ENCODE measurements around the gene ZFAND3.
A peak's percentile ranks its signal among the peaks of the same experiment; 100 is the strongest.

ZFAND3 gene

DNA sequence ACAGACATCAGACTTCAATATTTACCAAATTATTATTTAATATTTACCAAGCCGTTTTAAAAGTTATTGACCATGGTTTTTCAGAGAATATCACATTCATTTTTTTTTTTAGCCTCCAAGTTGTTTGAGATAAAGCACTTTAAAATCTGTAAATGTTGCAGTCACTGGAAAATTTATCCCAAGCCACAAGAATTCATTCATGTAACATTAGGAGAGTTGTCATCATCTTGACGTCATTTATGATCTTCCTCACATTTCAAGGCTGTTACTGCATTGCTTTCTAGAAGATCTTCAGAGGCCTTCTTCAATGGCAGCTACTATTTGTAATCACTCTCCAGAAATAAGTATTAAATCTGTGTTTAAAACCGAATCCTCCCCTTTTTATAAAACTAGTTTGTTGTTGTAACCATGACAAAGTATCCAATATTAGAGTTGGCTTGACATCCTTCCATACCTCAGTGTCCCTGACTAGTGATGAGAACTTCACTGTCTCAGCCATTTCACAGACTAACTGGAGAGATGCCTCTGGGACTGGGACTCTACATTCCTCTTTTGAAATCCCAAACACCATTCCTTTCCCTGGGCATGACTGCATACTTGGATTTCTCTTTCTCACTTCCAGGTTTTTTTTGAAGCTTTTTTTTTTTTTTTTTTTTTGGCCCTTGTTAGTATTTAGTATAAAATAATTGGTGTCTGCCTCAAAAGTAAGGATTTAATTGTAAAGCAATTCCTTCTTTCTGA lies 100.1 kb downstream of the ZFAND3 start:
- no peak overlapping the region for H3K4me3 ChIP-seq (ENCODE audit: control insufficient read depth, low read depth, low read length)
- DNase-seq (ENCODE audit: low read depth) = peak; percentile 69
- TF ChIP-seq, protein P1, sequence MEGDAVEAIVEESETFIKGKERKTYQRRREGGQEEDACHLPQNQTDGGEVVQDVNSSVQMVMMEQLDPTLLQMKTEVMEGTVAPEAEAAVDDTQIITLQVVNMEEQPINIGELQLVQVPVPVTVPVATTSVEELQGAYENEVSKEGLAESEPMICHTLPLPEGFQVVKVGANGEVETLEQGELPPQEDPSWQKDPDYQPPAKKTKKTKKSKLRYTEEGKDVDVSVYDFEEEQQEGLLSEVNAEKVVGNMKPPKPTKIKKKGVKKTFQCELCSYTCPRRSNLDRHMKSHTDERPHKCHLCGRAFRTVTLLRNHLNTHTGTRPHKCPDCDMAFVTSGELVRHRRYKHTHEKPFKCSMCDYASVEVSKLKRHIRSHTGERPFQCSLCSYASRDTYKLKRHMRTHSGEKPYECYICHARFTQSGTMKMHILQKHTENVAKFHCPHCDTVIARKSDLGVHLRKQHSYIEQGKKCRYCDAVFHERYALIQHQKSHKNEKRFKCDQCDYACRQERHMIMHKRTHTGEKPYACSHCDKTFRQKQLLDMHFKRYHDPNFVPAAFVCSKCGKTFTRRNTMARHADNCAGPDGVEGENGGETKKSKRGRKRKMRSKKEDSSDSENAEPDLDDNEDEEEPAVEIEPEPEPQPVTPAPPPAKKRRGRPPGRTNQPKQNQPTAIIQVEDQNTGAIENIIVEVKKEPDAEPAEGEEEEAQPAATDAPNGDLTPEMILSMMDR (conservative IDR thresholded peaks at IDR 0.05; ENCODE audit: control insufficient read depth, insufficient read depth, low read depth, low read length) = no peak

DNA sequence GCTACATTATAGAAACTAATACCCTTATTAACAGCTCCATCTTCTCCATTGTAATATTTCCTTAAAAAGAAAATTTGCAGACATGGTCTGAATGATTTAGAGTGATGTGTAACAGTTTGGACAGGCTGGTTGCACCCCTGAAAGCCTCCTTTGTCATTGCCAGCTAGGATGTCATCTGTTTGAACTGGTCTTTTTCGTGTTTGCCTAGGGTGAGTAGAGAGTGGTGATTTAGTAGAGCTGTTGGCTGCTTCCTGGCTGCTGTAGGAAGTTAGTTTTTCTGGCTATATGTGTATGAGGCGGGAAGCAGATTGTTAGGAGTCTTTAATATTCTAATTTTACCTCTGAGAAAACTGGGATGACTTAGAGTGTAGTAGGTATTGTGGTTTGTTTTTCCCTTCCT lies 101.1 kb downstream of the ZFAND3 start:
- DNase-seq (ENCODE audit: low read depth) = no peak
- no peak overlapping the region for H3K4me3 ChIP-seq (ENCODE audit: control insufficient read depth, low read depth, low read length)
- TF ChIP-seq, protein P1 (conservative IDR thresholded peaks at IDR 0.05; ENCODE audit: control insufficient read depth, insufficient read depth, low read depth, low read length) = no peak

DNA sequence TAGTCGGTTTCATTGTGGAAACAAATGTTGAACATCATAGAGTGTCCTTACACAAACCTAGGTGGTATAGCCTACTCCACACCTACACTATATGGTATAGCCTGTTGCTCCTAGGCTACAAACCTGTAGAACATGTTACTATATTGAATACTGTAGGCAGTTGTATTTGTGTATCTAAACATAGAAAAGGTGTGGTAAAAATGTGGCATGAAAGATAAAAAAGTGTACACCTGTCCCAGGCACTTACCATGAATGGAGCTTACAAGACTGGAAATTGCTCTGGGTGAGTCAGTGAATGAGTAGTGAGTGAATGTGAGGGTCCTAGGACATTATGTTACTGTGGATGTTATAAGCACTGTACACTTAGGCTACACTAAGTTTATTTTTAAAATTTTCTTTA lies 103.0 kb downstream of the ZFAND3 start:
- DNase-seq (ENCODE audit: low read depth) = peak; percentile 31
- TF ChIP-seq, protein P1 (conservative IDR thresholded peaks at IDR 0.05; ENCODE audit: control insufficient read depth, insufficient read depth, low read depth, low read length) = no peak
- no peak overlapping the region for H3K4me3 ChIP-seq (ENCODE audit: control insufficient read depth, low read depth, low read length)

DNA sequence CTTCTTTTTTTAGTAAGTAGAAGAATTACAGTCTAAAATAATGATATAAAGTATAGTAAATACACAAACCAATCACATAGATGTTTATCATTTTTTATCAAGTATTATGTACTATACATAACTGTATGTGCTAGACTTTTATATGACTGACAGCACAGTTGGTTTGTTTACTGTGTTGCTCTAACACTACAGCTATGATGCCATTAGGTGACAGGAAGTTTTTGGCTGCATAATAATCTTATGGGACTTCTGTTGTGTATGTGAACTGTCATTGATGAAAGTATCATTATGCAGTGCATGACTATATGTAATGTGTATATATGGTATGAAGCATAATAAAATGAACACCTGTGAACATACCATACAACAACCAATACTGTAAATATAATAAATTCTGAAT lies 104.0 kb downstream of the ZFAND3 start:
- TF ChIP-seq, protein P1 (conservative IDR thresholded peaks at IDR 0.05; ENCODE audit: control insufficient read depth, insufficient read depth, low read depth, low read length) = no peak
- no peak overlapping the region for H3K4me3 ChIP-seq (ENCODE audit: control insufficient read depth, low read depth, low read length)
- no peak for DNase-seq (ENCODE audit: low read depth)

DNA sequence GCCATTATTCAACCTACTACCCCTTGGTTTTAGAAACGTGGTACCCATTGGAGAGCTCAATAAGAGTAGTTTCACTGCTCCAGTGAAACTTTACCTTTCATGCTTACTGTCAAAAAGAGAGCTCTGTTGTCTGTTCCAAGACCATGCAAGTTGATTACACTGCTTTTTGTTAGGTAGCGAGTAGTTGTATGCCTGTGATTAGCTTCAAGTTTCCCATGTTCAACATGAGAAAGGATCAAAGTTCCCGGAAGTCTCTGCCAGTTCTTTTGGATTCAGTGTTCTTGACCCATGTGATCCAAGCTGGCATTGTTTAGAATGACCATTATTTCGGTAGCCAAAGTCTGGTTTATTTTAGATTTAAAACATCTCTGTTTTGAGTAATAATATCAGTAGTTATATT lies 107.1 kb downstream of the ZFAND3 start:
- DNase-seq (ENCODE audit: low read depth) = no peak

DNA sequence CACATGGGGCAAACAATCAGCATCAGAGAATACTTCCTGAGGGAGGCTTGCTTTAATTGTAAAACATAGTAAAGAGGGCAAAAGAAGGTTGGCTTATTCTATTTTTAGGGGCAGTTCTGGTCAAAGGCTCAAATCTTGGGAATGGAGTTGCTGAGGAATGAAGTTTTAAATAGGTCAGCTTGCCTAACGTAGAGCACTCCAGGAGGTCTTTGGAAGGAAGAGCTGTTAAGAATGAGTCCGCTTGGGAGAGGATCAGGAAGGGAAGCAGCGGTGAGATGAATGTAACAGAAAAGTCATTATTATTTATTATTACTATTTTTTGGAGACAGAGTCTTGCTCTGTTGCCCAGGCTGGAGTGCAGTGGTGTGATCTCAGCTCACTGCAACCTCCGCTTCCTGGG lies 108.7 kb downstream of the ZFAND3 start:
- DNase-seq (ENCODE audit: low read depth) = no peak
- H3K4me3 ChIP-seq (ENCODE audit: control insufficient read depth, low read depth, low read length) = no peak overlapping the region
- TF ChIP-seq, protein P1 (conservative IDR thresholded peaks at IDR 0.05; ENCODE audit: control insufficient read depth, insufficient read depth, low read depth, low read length) = no peak

More for the DNA sequence above, 107.1 kb downstream of the ZFAND3 start:
- TF ChIP-seq, protein P1 (conservative IDR thresholded peaks at IDR 0.05; ENCODE audit: control insufficient read depth, insufficient read depth, low read depth, low read length) = no peak
- no peak overlapping the region for H3K4me3 ChIP-seq (ENCODE audit: control insufficient read depth, low read depth, low read length)
